DOHH2 (cell line): ENCODE measurements around the gene ACAN.

Experiments used
- H3F3A ChIP-seq: fragments of 200-600 bp; sonication (generic), shearing (Covaris generic); 2 replicates; pipeline ENCODE4 v1.6.0; 2016; ENCODE audit warnings: antibody characterized with exemption, mild to moderate bottlenecking; ENCODE audit not compliant: control insufficient read depth, insufficient read depth
- H3K27ac ChIP-seq: fragments of 200-600 bp; sonication (generic); 2 replicates; pipeline ENCODE4 v1.5.1; 2014; ENCODE audit warnings: low read depth, mild to moderate bottlenecking, low read length, moderate library complexity
- H3K27me3 ChIP-seq: fragments of 200-600 bp; sonication (generic); 2 replicates; pipeline ENCODE4 v1.6.1; 2014; ENCODE audit warnings: mild to moderate bottlenecking, low read length, mixed read lengths; ENCODE audit not compliant: control insufficient read depth
- H3K36me3 ChIP-seq: fragments of 200-600 bp; sonication (generic); 2 replicates; pipeline ENCODE4 v1.6.1; 2014; ENCODE audit warnings: mild to moderate bottlenecking, low read length, moderate library complexity, mixed read lengths; ENCODE audit not compliant: control insufficient read depth
- H3K4me1 ChIP-seq: fragments of 200-600 bp; sonication (generic); 2 replicates; pipeline ENCODE4 v1.6.1; 2014; ENCODE audit warnings: mild to moderate bottlenecking, low read length, mixed read lengths; ENCODE audit not compliant: control insufficient read depth
- H3K4me2 ChIP-seq: fragments of 200-600 bp; sonication (generic); 2 replicates; pipeline ENCODE4 v1.6.0; 2014; ENCODE audit warnings: mild to moderate bottlenecking, low read length, moderate library complexity
- H3K4me3 ChIP-seq: fragments of 200-600 bp; sonication (generic); 2 replicates; pipeline ENCODE4 v1.5.1; 2014; ENCODE audit warnings: mild to moderate bottlenecking, low read length, mixed read lengths
- H3K79me2 ChIP-seq: fragments of 200-600 bp; sonication (generic); 2 replicates; pipeline ENCODE4 v1.6.1; 2014; ENCODE audit warnings: mild to moderate bottlenecking, low read length, mixed read lengths; ENCODE audit not compliant: control insufficient read depth
- H3K9me2 ChIP-seq: fragments of 200-600 bp; sonication (generic); replicated peaks from 2 replicates; pipeline ENCODE4 v1.6.1; 2014; ENCODE audit warnings: mild to moderate bottlenecking, low read length, mixed read lengths; ENCODE audit not compliant: control insufficient read depth
- H3K9me3 ChIP-seq: fragments of 200-600 bp; sonication (generic); 2 replicates; pipeline ENCODE4 v1.6.1; 2014; ENCODE audit warnings: antibody characterized with exemption, low read length, mixed read lengths; ENCODE audit not compliant: control insufficient read depth, insufficient read depth
- H4K20me1 ChIP-seq: fragments of 200-600 bp; sonication (generic); 2 replicates; pipeline ENCODE4 v1.6.0; 2014; ENCODE audit warnings: low read depth, mild to moderate bottlenecking, antibody characterized with exemption, low read length, moderate library complexity; ENCODE audit not compliant: control insufficient read depth, insufficient read depth
- CTCF ChIP-seq: fragments of 200-600 bp; sonication (generic); IDR thresholded peaks from one replicate; pipeline ENCODE4 v1.5.1; 2014; ENCODE audit warnings: antibody characterized with exemption, mild to moderate bottlenecking, low read depth, low read length; ENCODE audit not compliant: poor library complexity, severe bottlenecking
- EZH2phosphoT487 ChIP-seq: fragments of 200-600 bp; sonication (generic); IDR thresholded peaks from 2 replicates; pipeline ENCODE4 v1.6.1; 2017; ENCODE audit warnings: borderline replicate concordance, mild to moderate bottlenecking, antibody characterized with exemption, low read length, moderate library complexity, mixed read lengths

ACAN gene

GRCh38 chr15:88871313-88871712 lies 68.1 kb downstream of the ACAN start:
- no peaks in the 10 kb centered on the region for H4K20me1 ChIP-seq
- no peaks in the 10 kb centered on the region for H3F3A ChIP-seq
- no peaks in the 10 kb centered on the region for H3K9me2 ChIP-seq
- no peak overlapping the region for H3K4me2 ChIP-seq
- H3K27ac ChIP-seq: no peak overlapping the region
- H3K36me3 ChIP-seq: no peaks in the 10 kb centered on the region
- no peaks in the 10 kb centered on the region for H3K9me3 ChIP-seq
- H3K79me2 ChIP-seq: no peaks in the 10 kb centered on the region
- no peaks in the 10 kb centered on the region for H3K27me3 ChIP-seq
- H3K4me1 ChIP-seq: no peaks in the 10 kb centered on the region
- H3K4me3 ChIP-seq: no peak overlapping the region
- no peak for TF ChIP-seq EZH2phosphoT487
- no peak for TF ChIP-seq CTCF

GRCh38 chr15:88872106-88872505 lies 68.9 kb downstream of the ACAN start:
- Histone ChIP-seq H3K36me3 (no peaks in the 10 kb centered on the region), H3K27ac (no peak overlapping the region), H3K9me2 (no peaks in the 10 kb centered on the region), H3K9me3 (no peaks in the 10 kb centered on the region), H3K4me2 (no peak overlapping the region), H3K27me3 (no peaks in the 10 kb centered on the region), H3K4me1 (no peaks in the 10 kb centered on the region), H3K79me2 (no peaks in the 10 kb centered on the region), H3K4me3 (no peak overlapping the region), H3F3A (no peaks in the 10 kb centered on the region), H4K20me1 (no peaks in the 10 kb centered on the region)
- TF ChIP-seq EZH2phosphoT487: no peak
- TF ChIP-seq CTCF: no peak

- TF ChIP-seq CTCF (no peak), EZH2phosphoT487 (no peak)
- Histone ChIP-seq H3K9me3 (no peaks in the 10 kb centered on the region), H3F3A (no peaks in the 10 kb centered on the region), H3K36me3 (no peaks in the 10 kb centered on the region), H3K4me1 (no peaks in the 10 kb centered on the region), H3K79me2 (no peaks in the 10 kb centered on the region), H4K20me1 (no peaks in the 10 kb centered on the region), H3K9me2 (no peaks in the 10 kb centered on the region), H3K27me3 (no peaks in the 10 kb centered on the region), H3K4me2 (no peak overlapping the region), H3K4me3 (no peak overlapping the region), H3K27ac (no peak overlapping the region)
These were observed 69.5 kb downstream of the ACAN start for GRCh38 chr15:88872706-88873105.

- H3K36me3 ChIP-seq: no peaks in the 10 kb centered on the region
- H3K27ac ChIP-seq: no peak overlapping the region
- no peak overlapping the region for H3K4me3 ChIP-seq
- TF ChIP-seq CTCF (no peak), EZH2phosphoT487 (no peak)
- H3K27me3 ChIP-seq: no peaks in the 10 kb centered on the region
- no peaks in the 10 kb centered on the region for H3K9me3 ChIP-seq
- no peak overlapping the region for H3K4me2 ChIP-seq
- H3K9me2 ChIP-seq: no peaks in the 10 kb centered on the region
- H4K20me1 ChIP-seq: no peaks in the 10 kb centered on the region
- H3K4me1 ChIP-seq: no peaks in the 10 kb centered on the region
- no peaks in the 10 kb centered on the region for H3K79me2 ChIP-seq
- no peaks in the 10 kb centered on the region for H3F3A ChIP-seq
These were observed 70.5 kb downstream of the ACAN start for GRCh38 chr15:88873786-88874185.
